GM12875 (cell line): ENCODE measurements around the gene OR6B2.

Experiments used
- H3K4me3 ChIP-seq: one replicate; pipeline ENCODE4 v1.5.1; 2011; ENCODE audit warnings: low read depth, low read length, control low read depth
- CTCF ChIP-seq: IDR thresholded peaks from 2 replicates; pipeline ENCODE4 v1.5.1; 2011; ENCODE audit warnings: low read depth, mild to moderate bottlenecking, control low read depth, inconsistent platforms, low read length, moderate library complexity, borderline replicate concordance; ENCODE audit not compliant: insufficient read depth

The OR6B2 gene

GRCh38 chr2:240018071-240018750, 12.0 kb downstream of the OR6B2 start:
- no peak for TF ChIP-seq CTCF
- H3K4me3 ChIP-seq, result no peak overlapping the region

DNA sequence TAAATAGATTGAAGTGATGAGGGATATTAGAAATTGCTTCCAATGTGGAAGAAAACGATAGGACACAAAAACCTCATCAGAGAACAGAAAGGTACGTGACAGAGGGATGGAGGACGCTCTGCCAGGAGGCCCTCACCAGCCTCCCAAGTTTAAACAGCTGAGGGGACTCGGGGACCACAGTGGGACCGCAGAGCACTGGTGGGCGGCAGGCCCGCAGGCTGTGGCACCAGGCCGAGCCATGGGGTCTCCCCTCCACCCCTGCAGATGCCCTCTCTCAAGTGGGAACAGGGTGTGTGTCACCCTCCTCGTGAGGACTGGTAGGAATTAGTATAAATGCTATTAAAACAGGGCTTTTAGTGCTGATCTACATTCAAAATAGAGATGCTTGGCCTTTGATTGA, 15.9 kb downstream of the OR6B2 start:
- no peak overlapping the region for H3K4me3 ChIP-seq
- TF ChIP-seq CTCF, result no peak

DNA sequence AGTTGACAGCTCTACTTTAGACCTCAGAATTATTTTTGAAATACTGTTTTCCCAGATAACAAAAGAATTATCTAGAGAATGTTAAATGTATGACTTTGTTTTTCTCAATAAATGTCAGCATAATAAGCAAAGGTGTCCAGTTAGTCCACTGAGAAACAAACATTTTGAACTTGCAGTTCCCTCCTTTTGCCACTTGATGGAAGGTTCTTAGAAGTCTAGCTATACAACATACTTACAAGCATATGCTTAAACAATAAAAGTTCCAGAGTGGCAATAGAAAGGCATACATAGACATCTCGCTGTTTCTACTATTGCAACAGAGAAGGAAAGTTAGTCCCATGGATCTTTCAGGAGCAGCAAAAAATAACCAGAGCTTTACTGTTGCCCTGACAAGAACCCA, 16.9 kb downstream of the OR6B2 start:
- TF ChIP-seq CTCF, result no peak; the same call in 1 of the 2 replicates
- H3K4me3 ChIP-seq, result no peak overlapping the region

- no peak for TF ChIP-seq CTCF
- no peak overlapping the region for H3K4me3 ChIP-seq
Measured at GRCh38 chr2:240002983-240003382, 27.2 kb downstream of the OR6B2 start.

GRCh38 chr2:240000671-240001070, 29.6 kb downstream of the OR6B2 start:
- no peak for TF ChIP-seq CTCF
- no peak overlapping the region for H3K4me3 ChIP-seq

DNA sequence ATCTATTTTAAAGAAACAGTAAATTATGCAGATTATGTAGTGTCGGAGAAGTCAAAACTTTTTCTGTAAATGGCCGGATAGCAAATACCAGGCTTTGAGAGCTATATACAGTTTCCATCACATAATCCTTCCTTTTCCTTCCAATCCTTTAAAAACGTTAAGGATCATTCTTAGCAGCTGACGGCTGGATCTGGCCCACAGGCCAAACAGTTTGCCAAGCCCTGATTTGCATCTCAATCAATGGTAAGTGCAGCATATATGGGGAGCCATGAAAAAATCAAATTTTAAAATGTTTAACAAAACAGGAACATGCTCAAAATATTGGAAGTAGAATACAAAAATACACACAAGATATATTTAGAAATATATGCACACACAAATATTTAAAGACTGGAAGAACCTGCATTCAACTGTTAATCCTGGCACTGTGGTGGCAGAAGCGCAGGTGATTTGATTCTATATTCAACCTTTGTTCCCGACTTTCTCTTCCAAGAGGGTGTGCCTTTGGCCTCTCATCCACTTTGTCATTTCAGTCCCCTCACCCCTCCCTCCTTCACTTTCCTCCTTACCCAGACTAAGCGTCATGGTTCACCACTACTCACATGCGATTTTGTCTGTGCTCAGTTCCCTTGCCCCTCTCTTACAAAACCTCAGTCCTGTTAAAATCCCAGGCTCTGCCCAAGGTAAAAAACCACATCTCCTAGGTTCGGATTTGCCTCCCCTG, 32.4 kb downstream of the OR6B2 start:
- H3K4me3 ChIP-seq, result no peak overlapping the region
- no peak for TF ChIP-seq CTCF

DNA sequence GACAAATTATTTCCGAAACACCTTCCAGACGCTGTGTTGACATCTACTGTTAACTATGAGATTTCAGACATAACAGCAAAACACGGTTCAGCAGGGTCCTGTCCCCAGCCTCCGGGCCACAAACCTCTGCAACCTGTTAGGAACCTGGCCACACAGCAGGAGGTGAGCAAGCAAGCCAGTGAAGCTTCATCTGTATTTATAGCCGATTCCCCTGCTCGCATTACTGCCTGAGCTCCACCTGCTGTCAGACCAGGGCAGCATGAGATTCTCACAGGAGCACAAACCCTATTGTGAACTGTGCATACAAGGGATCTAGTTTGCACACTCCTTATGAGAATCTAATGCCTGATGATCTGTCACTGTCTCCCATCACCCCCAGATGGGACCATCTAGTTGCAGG, 36.1 kb downstream of the OR6B2 start:
- no peak overlapping the region for H3K4me3 ChIP-seq
- TF ChIP-seq CTCF, result no peak
